ENCODE results near the gene CLDN18.

The CLDN18 gene

GRCh38 chr3:138027821-138028220, 17.9 kb downstream of the CLDN18 start:
- Histone ChIP-seq H3K27me3 (ENCODE audit: low read depth, low read length) (no peaks in the 10 kb centered on the region), H3K4me1 (ENCODE audit: control insufficient read depth in 1 of 2, insufficient read depth in 2 of 2, low read length in 2 of 2) (no peaks in the 10 kb centered on the region), H3K27ac (ENCODE audit: low read length) (no peak overlapping the region), H3K36me3 (ENCODE audit: control insufficient read depth in 1 of 2, insufficient read depth in 2 of 2, low read length in 2 of 2) (peaks cover 0 to 18% of the 10 kb centered on the region in 2 donors), H3K9me3 (ENCODE audit: control insufficient read depth in 1 of 2, low read length in 2 of 2) (no peaks in the 10 kb centered on the region), H3K4me3 (ENCODE audit: low read depth in 1 of 2, low read length in 2 of 2) (no peak overlapping the region)

GRCh38 chr3:138030734-138031280, 20.8 kb downstream of the CLDN18 start:
- Histone ChIP-seq H3K27me3 (ENCODE audit: low read depth, low read length) (no peaks in the 10 kb centered on the region), H3K27ac (ENCODE audit: low read length) (no peak overlapping the region), H3K9me3 (ENCODE audit: control insufficient read depth in 1 of 2, low read length in 2 of 2) (no peaks in the 10 kb centered on the region), H3K4me1 (ENCODE audit: control insufficient read depth in 1 of 2, insufficient read depth in 2 of 2, low read length in 2 of 2) (no peaks in the 10 kb centered on the region), H3K36me3 (ENCODE audit: control insufficient read depth in 1 of 2, insufficient read depth in 2 of 2, low read length in 2 of 2) (peaks cover 0 to 18% of the 10 kb centered on the region in 2 donors), H3K4me3 (ENCODE audit: low read depth in 1 of 2, low read length in 2 of 2) (no peak overlapping the region)

DNA sequence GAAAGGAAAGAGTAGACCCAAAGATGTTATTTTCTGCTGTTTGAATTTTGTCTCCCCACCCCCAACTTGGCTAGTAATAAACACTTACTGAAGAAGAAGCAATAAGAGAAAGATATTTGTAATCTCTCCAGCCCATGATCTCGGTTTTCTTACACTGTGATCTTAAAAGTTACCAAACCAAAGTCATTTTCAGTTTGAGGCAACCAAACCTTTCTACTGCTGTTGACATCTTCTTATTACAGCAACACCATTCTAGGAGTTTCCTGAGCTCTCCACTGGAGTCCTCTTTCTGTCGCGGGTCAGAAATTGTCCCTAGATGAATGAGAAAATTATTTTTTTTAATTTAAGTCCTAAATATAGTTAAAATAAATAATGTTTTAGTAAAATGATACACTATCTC, 21.6 kb downstream of the CLDN18 start:
- Histone ChIP-seq H3K4me1 (ENCODE audit: control insufficient read depth in 1 of 2, insufficient read depth in 2 of 2, low read length in 2 of 2) (no peaks in the 10 kb centered on the region), H3K36me3 (ENCODE audit: control insufficient read depth in 1 of 2, insufficient read depth in 2 of 2, low read length in 2 of 2) (peaks cover 0 to 18% of the 10 kb centered on the region in 2 donors), H3K9me3 (ENCODE audit: control insufficient read depth in 1 of 2, low read length in 2 of 2) (no peaks in the 10 kb centered on the region), H3K27ac (ENCODE audit: low read length) (no peak overlapping the region), H3K27me3 (ENCODE audit: low read depth, low read length) (no peaks in the 10 kb centered on the region), H3K4me3 (ENCODE audit: low read depth in 1 of 2, low read length in 2 of 2) (no peak overlapping the region)

GRCh38 chr3:138032567-138032966, 22.6 kb downstream of the CLDN18 start:
- Histone ChIP-seq H3K4me3 (ENCODE audit: low read depth in 1 of 2, low read length in 2 of 2) (no peak overlapping the region), H3K36me3 (ENCODE audit: control insufficient read depth in 1 of 2, insufficient read depth in 2 of 2, low read length in 2 of 2) (peaks cover 0 to 13% of the 10 kb centered on the region in 2 donors), H3K9me3 (ENCODE audit: control insufficient read depth in 1 of 2, low read length in 2 of 2) (no peaks in the 10 kb centered on the region), H3K27ac (ENCODE audit: low read length) (no peak overlapping the region), H3K27me3 (ENCODE audit: low read depth, low read length) (no peaks in the 10 kb centered on the region), H3K4me1 (ENCODE audit: control insufficient read depth in 1 of 2, insufficient read depth in 2 of 2, low read length in 2 of 2) (no peaks in the 10 kb centered on the region)

GRCh38 chr3:138033202-138033691, 23.3 kb downstream of the CLDN18 start:
- no peak overlapping the region for H3K27ac ChIP-seq (ENCODE audit: low read length)
- no peaks in the 10 kb centered on the region for H3K4me1 ChIP-seq (ENCODE audit: control insufficient read depth in 1 of 2, insufficient read depth in 2 of 2, low read length in 2 of 2)
- no peaks in the 10 kb centered on the region for H3K9me3 ChIP-seq (ENCODE audit: control insufficient read depth in 1 of 2, low read length in 2 of 2)
- H3K27me3 ChIP-seq (ENCODE audit: low read depth, low read length) = no peaks in the 10 kb centered on the region
- no peak overlapping the region for H3K4me3 ChIP-seq (ENCODE audit: low read depth in 1 of 2, low read length in 2 of 2)
- peaks cover 0 to 13% of the 10 kb centered on the region in 2 donors for H3K36me3 ChIP-seq (ENCODE audit: control insufficient read depth in 1 of 2, insufficient read depth in 2 of 2, low read length in 2 of 2)

GRCh38 chr3:138034918-138035317, 25.0 kb downstream of the CLDN18 start:
- Histone ChIP-seq H3K36me3 (ENCODE audit: control insufficient read depth in 1 of 2, insufficient read depth in 2 of 2, low read length in 2 of 2) (peaks cover 0 to 5% of the 10 kb centered on the region in 2 donors), H3K4me3 (ENCODE audit: low read depth in 1 of 2, low read length in 2 of 2) (no peak overlapping the region), H3K4me1 (ENCODE audit: control insufficient read depth in 1 of 2, insufficient read depth in 2 of 2, low read length in 2 of 2) (no peaks in the 10 kb centered on the region), H3K9me3 (ENCODE audit: control insufficient read depth in 1 of 2, low read length in 2 of 2) (no peaks in the 10 kb centered on the region), H3K27me3 (ENCODE audit: low read depth, low read length) (no peaks in the 10 kb centered on the region), H3K27ac (ENCODE audit: low read length) (no peak overlapping the region)

- H3K9me3 ChIP-seq (ENCODE audit: control insufficient read depth in 1 of 2, low read length in 2 of 2) = no peaks in the 10 kb centered on the region
- no peak overlapping the region for H3K4me3 ChIP-seq (ENCODE audit: low read depth in 1 of 2, low read length in 2 of 2)
- no peaks in the 10 kb centered on the region for H3K36me3 ChIP-seq (ENCODE audit: control insufficient read depth in 1 of 2, insufficient read depth in 2 of 2, low read length in 2 of 2)
- no peaks in the 10 kb centered on the region for H3K27me3 ChIP-seq (ENCODE audit: low read depth, low read length)
- no peak overlapping the region for H3K27ac ChIP-seq (ENCODE audit: low read length)
- no peaks in the 10 kb centered on the region for H3K4me1 ChIP-seq (ENCODE audit: control insufficient read depth in 1 of 2, insufficient read depth in 2 of 2, low read length in 2 of 2)
Observed at GRCh38 chr3:138036572-138036971, 26.6 kb downstream of the CLDN18 start.

GRCh38 chr3:138038725-138039462, 28.9 kb downstream of the CLDN18 start:
- H3K27me3 ChIP-seq (ENCODE audit: low read depth, low read length) = no peaks in the 10 kb centered on the region
- H3K36me3 ChIP-seq (ENCODE audit: control insufficient read depth in 1 of 2, insufficient read depth in 2 of 2, low read length in 2 of 2) = no peaks in the 10 kb centered on the region
- no peak overlapping the region for H3K4me3 ChIP-seq (ENCODE audit: low read depth in 1 of 2, low read length in 2 of 2)
- no peaks in the 10 kb centered on the region for H3K4me1 ChIP-seq (ENCODE audit: control insufficient read depth in 1 of 2, insufficient read depth in 2 of 2, low read length in 2 of 2)
- no peak overlapping the region for H3K27ac ChIP-seq (ENCODE audit: low read length)
- no peaks in the 10 kb centered on the region for H3K9me3 ChIP-seq (ENCODE audit: control insufficient read depth in 1 of 2, low read length in 2 of 2)

GRCh38 chr3:138042043-138042442, 32.1 kb downstream of the CLDN18 start:
- Histone ChIP-seq H3K9me3 (ENCODE audit: control insufficient read depth in 1 of 2, low read length in 2 of 2) (no peaks in the 10 kb centered on the region), H3K36me3 (ENCODE audit: control insufficient read depth in 1 of 2, insufficient read depth in 2 of 2, low read length in 2 of 2) (no peaks in the 10 kb centered on the region), H3K4me1 (ENCODE audit: control insufficient read depth in 1 of 2, insufficient read depth in 2 of 2, low read length in 2 of 2) (no peaks in the 10 kb centered on the region), H3K4me3 (ENCODE audit: low read depth in 1 of 2, low read length in 2 of 2) (no peak overlapping the region), H3K27me3 (ENCODE audit: low read depth, low read length) (no peaks in the 10 kb centered on the region), H3K27ac (ENCODE audit: low read length) (no peak overlapping the region)

GRCh38 chr3:138043266-138044029, 33.5 kb downstream of the CLDN18 start:
- Histone ChIP-seq H3K27me3 (ENCODE audit: low read depth, low read length) (no peaks in the 10 kb centered on the region), H3K4me1 (ENCODE audit: control insufficient read depth in 1 of 2, insufficient read depth in 2 of 2, low read length in 2 of 2) (no peaks in the 10 kb centered on the region), H3K27ac (ENCODE audit: low read length) (no peak overlapping the region), H3K36me3 (ENCODE audit: control insufficient read depth in 1 of 2, insufficient read depth in 2 of 2, low read length in 2 of 2) (peaks cover under 1 to 1% of the 10 kb centered on the region in 2 donors), H3K9me3 (ENCODE audit: control insufficient read depth in 1 of 2, low read length in 2 of 2) (no peaks in the 10 kb centered on the region), H3K4me3 (ENCODE audit: low read depth in 1 of 2, low read length in 2 of 2) (no peak overlapping the region)

DNA sequence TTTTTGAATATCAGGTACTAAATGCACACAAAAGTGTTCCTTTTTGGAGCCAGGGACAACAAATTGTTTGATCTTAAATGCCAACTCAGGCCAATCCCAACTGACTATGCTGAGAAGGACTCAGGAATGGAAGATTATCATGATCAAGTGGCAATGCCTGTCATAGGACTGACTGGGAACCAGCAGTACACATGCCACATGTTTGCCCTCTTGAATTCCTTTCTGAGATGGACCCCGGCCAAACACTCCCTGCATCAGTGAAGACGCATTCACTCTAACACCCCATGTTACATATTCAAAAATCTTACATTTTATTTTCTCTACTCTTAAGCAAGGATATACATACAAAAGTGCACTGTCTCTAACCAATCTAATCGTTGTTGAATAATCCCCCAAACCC, 36.1 kb downstream of the CLDN18 start:
- Histone ChIP-seq H3K27me3 (ENCODE audit: low read depth, low read length) (no peaks in the 10 kb centered on the region), H3K4me3 (ENCODE audit: low read depth in 1 of 2, low read length in 2 of 2) (no peak overlapping the region), H3K9me3 (ENCODE audit: control insufficient read depth in 1 of 2, low read length in 2 of 2) (no peaks in the 10 kb centered on the region), H3K27ac (ENCODE audit: low read length) (no peak overlapping the region), H3K36me3 (ENCODE audit: control insufficient read depth in 1 of 2, insufficient read depth in 2 of 2, low read length in 2 of 2) (peaks cover 5% of the 10 kb centered on the region in 2 donors), H3K4me1 (ENCODE audit: control insufficient read depth in 1 of 2, insufficient read depth in 2 of 2, low read length in 2 of 2) (no peaks in the 10 kb centered on the region)

Measured in muscle layer of duodenum (tissue), 2 donors.